ENCODE measurements around the gene NOL12.
"Not testable (repeated sequence)": the region's sequence is repeated elsewhere in the genome, so short reads cannot be mapped to it uniquely, and the experiment has no call there.

NOL12 gene

GRCh38 chr22:37713761-37714160 lies 27.6 kb downstream of the NOL12 start:
- no peak for DNase-seq (ENCODE audit: low read depth)

GRCh38 chr22:37714634-37715033 lies 28.5 kb downstream of the NOL12 start:
- DNase-seq (ENCODE audit: low read depth): no peak

GRCh38 chr22:37715760-37716159 lies 29.6 kb downstream of the NOL12 start:
- no peak for DNase-seq (ENCODE audit: low read depth)

GRCh38 chr22:37716708-37717107 lies 30.6 kb downstream of the NOL12 start:
- DNase-seq (ENCODE audit: low read depth): no peak

- not testable (repeated sequence) for DNase-seq (ENCODE audit: low read depth)
These were observed 31.1 kb downstream of the NOL12 start for GRCh38 chr22:37717235-37717634.

- DNase-seq (ENCODE audit: low read depth): not testable (repeated sequence)
These were observed 31.7 kb downstream of the NOL12 start for GRCh38 chr22:37717746-37718305.

GRCh38 chr22:37725551-37726240 lies 39.6 kb downstream of the NOL12 start:
- no peak for DNase-seq (ENCODE audit: low read depth)

GRCh38 chr22:37726241-37726887 lies 40.2 kb downstream of the NOL12 start:
- no peak for DNase-seq (ENCODE audit: low read depth)

- DNase-seq (ENCODE audit: low read depth): no peak
These were observed 42.5 kb downstream of the NOL12 start for GRCh38 chr22:37728620-37729019.

- no peak for DNase-seq (ENCODE audit: low read depth)
These were observed 45.8 kb downstream of the NOL12 start for GRCh38 chr22:37731804-37732471.

- DNase-seq (ENCODE audit: low read depth): no peak
These were observed 46.8 kb downstream of the NOL12 start for GRCh38 chr22:37732699-37733607.

- no peak for DNase-seq (ENCODE audit: low read depth)
These were observed 47.7 kb downstream of the NOL12 start for GRCh38 chr22:37733625-37734401.

- DNase-seq (ENCODE audit: low read depth): no peak
These were observed 48.2 kb downstream of the NOL12 start for GRCh38 chr22:37734402-37734700.

- DNase-seq (ENCODE audit: low read depth): no peak
These were observed 48.9 kb downstream of the NOL12 start for GRCh38 chr22:37734964-37735451.

GRCh38 chr22:37739035-37739434 lies 52.9 kb downstream of the NOL12 start:
- no peak for DNase-seq (ENCODE audit: low read depth)

GRCh38 chr22:37739611-37740049 lies 53.5 kb downstream of the NOL12 start:
- no peak for DNase-seq (ENCODE audit: low read depth)

- no peak for DNase-seq (ENCODE audit: low read depth)
These were observed 54.5 kb downstream of the NOL12 start for GRCh38 chr22:37740455-37741311.

GRCh38 chr22:37741312-37741795 lies 55.2 kb downstream of the NOL12 start:
- DNase-seq (ENCODE audit: low read depth): no peak

GRCh38 chr22:37742376-37743171 lies 56.4 kb downstream of the NOL12 start:
- DNase-seq (ENCODE audit: low read depth): no peak
